HEK293 (cell line): Measurements from ENCODE around the gene AHCY.

ENCODE experiments used
- ATF2 ChIP-seq: fragments of 450-650 bp; formaldehyde crosslinking; IDR thresholded peaks from 2 replicates; pipeline ENCODE4 v1.5.1; 2016; ENCODE audit warnings: missing biosample characterization, missing genetic modification characterization, low read depth
- BCL11B ChIP-seq: fragments of 450-650 bp; formaldehyde crosslinking; IDR thresholded peaks from 2 replicates; pipeline ENCODE4 v1.5.1; 2016; ENCODE audit warnings: low read depth, missing biosample characterization, missing genetic modification characterization
- KLF8 ChIP-seq: fragments of 450-650 bp; formaldehyde crosslinking; IDR thresholded peaks from 2 replicates; pipeline ENCODE4 v1.5.1; 2016; ENCODE audit warnings: missing biosample characterization, missing genetic modification characterization
- PBX3 ChIP-seq: sonication (generic); formaldehyde crosslinking; IDR thresholded peaks from 2 replicates; pipeline ENCODE4 v1.8.1; 2022; ENCODE audit warnings: mild to moderate bottlenecking, moderate library complexity, missing genetic modification reagents
- PRDM2 ChIP-seq: fragments of 450-650 bp; formaldehyde crosslinking; IDR thresholded peaks from 2 replicates; pipeline ENCODE4 v1.5.1; 2016; ENCODE audit warnings: missing biosample characterization, missing genetic modification characterization, borderline replicate concordance
- SP3 ChIP-seq: fragments of 450-650 bp; formaldehyde crosslinking; IDR thresholded peaks from 2 replicates; pipeline ENCODE4 v1.5.1; 2016; ENCODE audit warnings: missing biosample characterization, missing genetic modification characterization
- SP7 ChIP-seq: fragments of 450-650 bp; formaldehyde crosslinking; IDR thresholded peaks from 2 replicates; pipeline ENCODE4 v1.5.1; 2016; ENCODE audit warnings: missing biosample characterization, missing genetic modification characterization
- YY1 ChIP-seq: fragments of 450-650 bp; formaldehyde crosslinking; IDR thresholded peaks from 2 replicates; pipeline ENCODE4 v1.5.1; 2018; ENCODE audit warnings: missing biosample characterization, missing genetic modification characterization
- ZBTB26 ChIP-seq: fragments of 450-650 bp; formaldehyde crosslinking; optimal IDR thresholded peaks from 2 replicates; pipeline ENCODE3; 2016; ENCODE audit warnings: missing biosample characterization, mild to moderate bottlenecking, missing genetic modification characterization
- ZBTB6 ChIP-seq: fragments of 450-650 bp; formaldehyde crosslinking; IDR thresholded peaks from 2 replicates; pipeline ENCODE4 v1.5.1; 2017; ENCODE audit warnings: missing biosample characterization, missing genetic modification characterization
- ZEB2 ChIP-seq: fragments of 450-650 bp; formaldehyde crosslinking; IDR thresholded peaks from 2 replicates; pipeline ENCODE4 v1.5.1; 2016; ENCODE audit warnings: missing biosample characterization, missing genetic modification characterization
- ZFHX2 ChIP-seq: fragments of 450-650 bp; formaldehyde crosslinking; conservative IDR thresholded peaks from 2 replicates; pipeline ENCODE4 v1.5.1; 2016; ENCODE audit warnings: missing biosample characterization, missing genetic modification characterization
- ZNF10 ChIP-seq: fragments of 450-650 bp; formaldehyde crosslinking; IDR thresholded peaks from 2 replicates; pipeline ENCODE4 v1.5.1; 2017; ENCODE audit warnings: missing biosample characterization, missing genetic modification characterization
- ZNF324 ChIP-seq: fragments of 450-650 bp; formaldehyde crosslinking; IDR thresholded peaks from 2 replicates; pipeline ENCODE4 v1.5.1; 2016; ENCODE audit warnings: missing biosample characterization, missing genetic modification characterization
- ZNF350 ChIP-seq: fragments of 450-650 bp; formaldehyde crosslinking; IDR thresholded peaks from 2 replicates; pipeline ENCODE4 v1.5.0; 2017; ENCODE audit warnings: missing biosample characterization, mild to moderate bottlenecking, missing genetic modification characterization
- ZNF362 ChIP-seq: fragments of 450-650 bp; formaldehyde crosslinking; IDR thresholded peaks from 2 replicates; pipeline ENCODE4 v1.5.1; 2016; ENCODE audit warnings: missing biosample characterization, missing genetic modification characterization
- ZNF549 ChIP-seq: fragments of 450-650 bp; IDR thresholded peaks from 2 replicates; pipeline ENCODE4 v1.5.1; 2018; ENCODE audit warnings: missing biosample characterization, missing genetic modification characterization, mild to moderate bottlenecking, inconsistent platforms, moderate library complexity
- ZNF560 ChIP-seq: fragments of 450-650 bp; formaldehyde crosslinking; IDR thresholded peaks from 2 replicates; pipeline ENCODE4 v1.5.1; 2017; ENCODE audit warnings: missing biosample characterization, missing genetic modification characterization, borderline replicate concordance
- ZNF580 ChIP-seq: fragments of 450-650 bp; formaldehyde crosslinking; IDR thresholded peaks from 2 replicates; pipeline ENCODE4 v1.5.1; 2016; ENCODE audit warnings: missing biosample characterization, missing genetic modification characterization
- ZNF596 ChIP-seq: fragments of 450-650 bp; IDR thresholded peaks from 2 replicates; pipeline ENCODE4 v1.5.0; 2018; ENCODE audit warnings: missing biosample characterization, mild to moderate bottlenecking, missing genetic modification characterization, moderate library complexity
- ZNF645 ChIP-seq: fragments of 450-650 bp; formaldehyde crosslinking; IDR thresholded peaks from 2 replicates; pipeline ENCODE4; 2016; ENCODE audit warnings: missing biosample characterization, missing genetic modification characterization
- ZNF768 ChIP-seq: fragments of 450-650 bp; formaldehyde crosslinking; IDR thresholded peaks from 2 replicates; pipeline ENCODE4 v1.5.1; 2018; ENCODE audit warnings: missing biosample characterization, mild to moderate bottlenecking, missing genetic modification characterization

The AHCY gene

GRCh38 chr20:34302723-34303533, at the start of gene AHCY (continued):
- TF ChIP-seq PRDM2 (tag by site-specific recombination) (no peak), ZNF362 (tag by site-specific recombination) (no peak), ZNF549 (tag by site-specific recombination) (no peak), BCL11B (tag by site-specific recombination) (no peak), ZNF580 (tag by site-specific recombination) (no peak), PBX3 (peak; percentile 80; the same call in 1 of the 2 replicates), ZFHX2 (no peak), ATF2 (no peak), KLF8 (peak; percentile 64), SP7 (peak; percentile 74; the same call in 1 of the 2 replicates), ZNF324 (tag by site-specific recombination) (no peak), ZNF10 (no peak), YY1 (tag by site-specific recombination) (peak; percentile 88), ZNF350 (tag by site-specific recombination) (no peak), SP3 (tag by site-specific recombination) (peak; percentile 84), ZNF645 (no peak), ZNF560 (tag by site-specific recombination) (no peak), ZEB2 (peak; percentile 79), ZBTB6 (tag by site-specific recombination) (0 out of 2 replicates have a peak, but pooled peaks have one; percentile 33), ZNF768 (tag by site-specific recombination) (no peak), ZNF596 (peak; percentile 63), ZBTB26 (tag by site-specific recombination) (peak; percentile 95)
